Measurements from ENCODE around the gene DCAF12L1. TPM values are rescaled to one million over a fixed set of nuclear protein-coding genes. Genes with fewer than 3 reads are reported as not detected.

The DCAF12L1 gene
- total and polyA plus RNA-seq, 9 of the 15 experiments (the other 6 are each of a cell fraction or from before 2014, with no cell fraction given), result not detected

DNA sequence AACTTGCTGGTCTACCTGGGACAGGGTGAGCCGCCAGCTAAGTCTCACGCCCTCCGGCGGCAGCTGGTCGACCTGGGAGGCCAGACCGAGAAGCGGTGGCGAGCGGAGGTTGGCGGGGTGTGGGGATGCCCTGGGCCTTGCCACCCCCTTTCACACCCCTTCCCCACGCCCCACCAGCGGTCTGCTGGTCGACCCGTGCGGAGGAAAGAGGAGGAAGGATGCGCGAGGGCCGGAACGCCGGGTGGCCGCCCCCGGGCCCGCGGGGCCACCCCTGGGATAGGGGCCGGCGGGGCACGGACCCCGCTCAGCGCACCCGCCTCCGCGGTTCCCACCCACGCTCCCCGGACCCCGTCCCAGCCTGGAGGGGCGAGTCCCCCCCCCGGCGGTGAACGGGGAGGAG is 28.3 kb upstream of the DCAF12L1 start:
- no peak overlapping the region for H2AFZ ChIP-seq (ENCODE audit: low read depth, low read length)
- intact Hi-C loops (cut with micrococcal nuclease), result no loop called here
- POLR2A ChIA-PET, result no interaction called here
- ATAC-seq (no peak), DNase-seq (ENCODE audit: extremely low read depth in 1 of 4, low spot score in 3 of 4) (no peak), FAIRE-seq (peak; percentile 90)
- H3K4me2 ChIP-seq (ENCODE audit: insufficient read depth, low read length), result no peak overlapping the region
- in situ Hi-C loops (cut with MboI), result no loop called here
- no peaks in the 10 kb centered on the region for H3K27me3 ChIP-seq (ENCODE audit: control insufficient read depth in 2 of 2, insufficient read depth in 2 of 2, low read length in 2 of 2)
- H3K9me3 ChIP-seq (replicated peaks; ENCODE audit: control insufficient read depth, insufficient read depth, low read depth, low read length), result no peaks in the 10 kb centered on the region
- H3K27ac ChIP-seq (ENCODE audit: extremely low read depth, low read depth, low read length), result no peak overlapping the region
- no peaks in the 10 kb centered on the region for H4K20me1 ChIP-seq (replicated peaks; ENCODE audit: control insufficient read depth, insufficient read depth, low read length)
- TF ChIP-seq KDM2B (CRISPR knock-in tag; IDR thresholded peaks at IDR 0.05) (no peak), CAMTA2 (CRISPR knock-in tag; conservative IDR thresholded peaks at IDR 0.05) (no peak), PHF21A (IDR thresholded peaks at IDR 0.05; ENCODE audit: borderline replicate concordance, low read depth) (no peak), SMC3 (conservative IDR thresholded peaks at IDR 0.05; ENCODE audit: insufficient read depth, low read depth, low read length) (no peak)
- TF ChIP-seq, protein P1, sequence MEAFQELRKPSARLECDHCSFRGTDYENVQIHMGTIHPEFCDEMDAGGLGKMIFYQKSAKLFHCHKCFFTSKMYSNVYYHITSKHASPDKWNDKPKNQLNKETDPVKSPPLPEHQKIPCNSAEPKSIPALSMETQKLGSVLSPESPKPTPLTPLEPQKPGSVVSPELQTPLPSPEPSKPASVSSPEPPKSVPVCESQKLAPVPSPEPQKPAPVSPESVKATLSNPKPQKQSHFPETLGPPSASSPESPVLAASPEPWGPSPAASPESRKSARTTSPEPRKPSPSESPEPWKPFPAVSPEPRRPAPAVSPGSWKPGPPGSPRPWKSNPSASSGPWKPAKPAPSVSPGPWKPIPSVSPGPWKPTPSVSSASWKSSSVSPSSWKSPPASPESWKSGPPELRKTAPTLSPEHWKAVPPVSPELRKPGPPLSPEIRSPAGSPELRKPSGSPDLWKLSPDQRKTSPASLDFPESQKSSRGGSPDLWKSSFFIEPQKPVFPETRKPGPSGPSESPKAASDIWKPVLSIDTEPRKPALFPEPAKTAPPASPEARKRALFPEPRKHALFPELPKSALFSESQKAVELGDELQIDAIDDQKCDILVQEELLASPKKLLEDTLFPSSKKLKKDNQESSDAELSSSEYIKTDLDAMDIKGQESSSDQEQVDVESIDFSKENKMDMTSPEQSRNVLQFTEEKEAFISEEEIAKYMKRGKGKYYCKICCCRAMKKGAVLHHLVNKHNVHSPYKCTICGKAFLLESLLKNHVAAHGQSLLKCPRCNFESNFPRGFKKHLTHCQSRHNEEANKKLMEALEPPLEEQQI (IDR thresholded peaks at IDR 0.05), result no peak
- H3K9ac ChIP-seq (ENCODE audit: insufficient read depth in 1 of 2, low read depth in 2 of 2, low read length in 2 of 2), result no peak overlapping the region
- H3K4me1 ChIP-seq (replicated peaks in 1 of 2; ENCODE audit: control insufficient read depth in 2 of 2, insufficient read depth in 2 of 2, low read length in 2 of 2), result no peaks in the 10 kb centered on the region
- no peaks in the 10 kb centered on the region for H3K36me3 ChIP-seq (ENCODE audit: control insufficient read depth, insufficient read depth, low read length)
- CTCF ChIA-PET (ENCODE audit: low intra/inter-chr PET ratio), result no interaction called here
- no TSS peak for BruUV-seq (replicated peaks)
- H3K9me1 ChIP-seq (ENCODE audit: control insufficient read depth, insufficient read depth, low read length), result no peaks in the 10 kb centered on the region
- H3K4me3 ChIP-seq, result no peak overlapping the region
- no peaks in the 10 kb centered on the region for H3K79me2 ChIP-seq (ENCODE audit: control insufficient read depth, insufficient read depth, low read length)
- 0% methylated on average over 9 of the region's 39 CpGs for WGBS (ENCODE audit: insufficient coverage, low coverage, missing lambda C conversion rate)
